SK-N-SH (cell line): ENCODE data around the gene PGAM2. TPM values are rescaled to one million over a fixed set of nuclear protein-coding genes. Genes with fewer than 3 reads are reported as not detected.

Source experiments
- CTCF ChIA-PET: fragments of 300-600, 350-600 bp; formaldehyde crosslinking; extraction: SDS; loops from one replicate; lab custom pipeline; 2021; lab: Yijun Ruan, JAX
- POLR2A ChIA-PET: fragments of 350-600 bp; sonication (Branson Sonifier 250); formaldehyde crosslinking; extraction: SDS; loops from one replicate; lab custom pipeline; 2020; ENCODE audit warnings: antibody characterized with exemption, inconsistent platforms; lab: Yijun Ruan, JAX
- DNase-seq: peaks from one replicate; pipeline ENCODE4 v3.0.0; 2012
- H2AFZ ChIP-seq: fragments of 200-600 bp; sonication (generic); 2 replicates; pipeline ENCODE4 v1.8.1; 2016; ENCODE audit warnings: antibody characterized with exemption, mild to moderate bottlenecking, low read depth
- H3F3A ChIP-seq: fragments of 200-600 bp; sonication (generic); replicated peaks from 2 replicates; pipeline ENCODE3; 2016; ENCODE audit warnings: antibody characterized with exemption, mild to moderate bottlenecking; ENCODE audit not compliant: insufficient read depth
- H3K27ac ChIP-seq, 2 experiments: fragments of 200-500 bp in 1 of 2; fragments of 200-600 bp in 1 of 2; sonication (Bioruptor generic) in 1 of 2; sonication (generic), shearing (Covaris generic) in 1 of 2; 2 replicates each; pipeline versions ENCODE4 v1.5.1 to v1.6.1; 2014 to 2016; ENCODE audit warnings: low read depth in 2 of 2, inconsistent platforms in 1 of 2, low read length in 1 of 2, mild to moderate bottlenecking in 1 of 2, mixed read lengths in 1 of 2
- H3K27me3 ChIP-seq: fragments of 200-600 bp; sonication (generic), shearing (Covaris generic); 2 replicates; pipeline ENCODE4 v1.6.1; 2016; ENCODE audit warnings: mixed run types; ENCODE audit not compliant: insufficient read depth
- H3K36me3 ChIP-seq, 2 experiments: fragments of 200-500 bp in 1 of 2; fragments of 200-600 bp in 1 of 2; sonication (Bioruptor generic) in 1 of 2; sonication (generic) in 1 of 2; replicated peaks in 1 of 2; 2 replicates each; pipeline versions ENCODE3 to v1.5.1; 2014 to 2016; ENCODE audit warnings: low read length in 1 of 2, mild to moderate bottlenecking in 1 of 2; ENCODE audit not compliant: insufficient read depth in 2 of 2, control insufficient read depth in 1 of 2
- H3K4me1 ChIP-seq, 2 experiments: fragments of 200-500 bp in 1 of 2; fragments of 200-600 bp in 1 of 2; sonication (Bioruptor generic) in 1 of 2; sonication (generic), shearing (Covaris generic) in 1 of 2; 2 replicates each; pipeline versions ENCODE4 v1.5.1 to v1.6.1; 2014 to 2016; ENCODE audit warnings: low read depth in 1 of 2, low read length in 1 of 2, mixed run types in 1 of 2; ENCODE audit not compliant: insufficient read depth in 2 of 2, control insufficient read depth in 1 of 2
- H3K4me2 ChIP-seq: fragments of 200-600 bp; sonication (generic), shearing (Covaris generic); 2 replicates; pipeline ENCODE4 v1.6.1; 2017; ENCODE audit warnings: mixed run types
- H3K4me3 ChIP-seq, 2 experiments: fragments of 200-500 bp in 1 of 2; fragments of 200-600 bp in 1 of 2; sonication (Bioruptor generic) in 1 of 2; sonication (generic), shearing (Covaris generic) in 1 of 2; 2 replicates each; pipeline versions ENCODE4 v1.5.1 to v1.8.1; 2014 to 2016; ENCODE audit warnings: low read depth in 2 of 2, inconsistent platforms in 1 of 2, low read length in 1 of 2, mild to moderate bottlenecking in 1 of 2, mixed read lengths in 1 of 2, moderate library complexity in 1 of 2
- H3K79me2 ChIP-seq: fragments of 200-600 bp; sonication (generic); 2 replicates; pipeline ENCODE4 v1.8.1; 2017; ENCODE audit warnings: mild to moderate bottlenecking; ENCODE audit not compliant: insufficient read depth
- H3K9ac ChIP-seq: fragments of 200-600 bp; sonication (generic); 2 replicates; pipeline ENCODE4 v1.6.1; 2017; ENCODE audit warnings: mixed run types
- H3K9me2 ChIP-seq: fragments of 200-600 bp; sonication (generic); 2 replicates; pipeline ENCODE4 v1.6.1; 2017; ENCODE audit warnings: mixed run types
- H3K9me3 ChIP-seq: fragments of 200-600 bp; sonication (generic); 2 replicates; pipeline ENCODE4 v1.6.1; 2017; ENCODE audit warnings: mixed run types, mild to moderate bottlenecking, moderate library complexity
- H4K20me1 ChIP-seq: fragments of 200-600 bp; sonication (generic); 2 replicates; pipeline ENCODE4 v1.6.1; 2017; ENCODE audit warnings: mild to moderate bottlenecking, mixed run types; ENCODE audit not compliant: insufficient read depth
- CHD2 ChIP-seq: fragments of 150-350 bp; IDR thresholded peaks from 2 replicates; pipeline ENCODE4 v1.6.1; 2018; ENCODE audit warnings: low read length; ENCODE audit not compliant: partially characterized antibody
- ELF1 ChIP-seq: IDR thresholded peaks from 2 replicates; pipeline ENCODE4 v1.4.0; 2012
- EP300 ChIP-seq, 2 experiments: IDR thresholded peaks; 2 replicates each; pipeline versions ENCODE4 v1.4.0 to v1.6.1; 2012; ENCODE audit warnings: borderline replicate concordance in 1 of 2, low read depth in 1 of 2, low read length in 1 of 2
- EZH2phosphoT487 ChIP-seq: fragments of 200-600 bp; sonication (generic); IDR thresholded peaks from 2 replicates; pipeline ENCODE4 v1.6.1; 2017; ENCODE audit warnings: low read depth, mixed run types, mild to moderate bottlenecking, antibody characterized with exemption, moderate library complexity, borderline replicate concordance
- FOSL2 ChIP-seq: IDR thresholded peaks from 2 replicates; pipeline ENCODE4 v1.4.0; 2012; ENCODE audit warnings: low read depth, mild to moderate bottlenecking, moderate library complexity, borderline replicate concordance
- FOXJ3 ChIP-seq: sonication (generic); formaldehyde crosslinking; IDR thresholded peaks from 2 replicates; pipeline ENCODE4 v1.5.1; 2020; ENCODE audit warnings: mild to moderate bottlenecking, missing genetic modification reagents
- FOXM1 ChIP-seq: IDR thresholded peaks from 2 replicates; pipeline ENCODE4 v1.4.0; 2012; ENCODE audit warnings: low read depth, mild to moderate bottlenecking
- GABPA ChIP-seq: IDR thresholded peaks from 2 replicates; pipeline ENCODE4 v1.4.0; 2012; ENCODE audit warnings: low read depth, mild to moderate bottlenecking
- JUND ChIP-seq: IDR thresholded peaks from 2 replicates; pipeline ENCODE4 v1.4.0; 2012
- NRF1 ChIP-seq: IDR thresholded peaks from 2 replicates; pipeline ENCODE4 v1.6.1; 2012; ENCODE audit warnings: low read depth, mild to moderate bottlenecking, low read length
- RXRA ChIP-seq: IDR thresholded peaks from 2 replicates; pipeline ENCODE4 v1.4.0; 2012; ENCODE audit warnings: low read depth, mild to moderate bottlenecking, borderline replicate concordance
- SMC3 ChIP-seq: IDR thresholded peaks from 2 replicates; pipeline ENCODE4 v1.6.1; 2012; ENCODE audit warnings: low read depth, low read length, improper control_type of control experiment
- TEAD4 ChIP-seq: IDR thresholded peaks from 2 replicates; pipeline ENCODE4 v1.4.0; 2012; ENCODE audit warnings: mild to moderate bottlenecking, borderline replicate concordance; ENCODE audit not compliant: insufficient read depth
- WGBS: methylation state at CpG from one replicate; pipeline ENCODE4 v1.1.6; 2017; ENCODE audit warnings: low lambda C conversion rate; 5-methylcytosine and 5-hydroxymethylcytosine counted together
- polyA plus RNA-seq, 3 experiments: library from polyadenylated mRNA; depleted of rRNA; stranded (reverse); fragments of >200 nt; gene quantifications; 2 replicates each; pipeline ENCODE4 v1.2.3, GENCODE V29; 2012
- TF ChIP-seq, protein P1 (sequence below): fragments of 150-350 bp; IDR thresholded peaks from 2 replicates; pipeline ENCODE4 v1.6.1; 2016; ENCODE audit warnings: mild to moderate bottlenecking, low read depth, low read length
- TF ChIP-seq, protein P2 (sequence below): IDR thresholded peaks from 2 replicates; pipeline ENCODE4 v1.4.0; 2012; ENCODE audit warnings: low read depth
- TF ChIP-seq, protein P3 (sequence below): IDR thresholded peaks from 2 replicates; pipeline ENCODE4 v1.6.1; 2012; ENCODE audit warnings: mild to moderate bottlenecking, low read depth, low read length, moderate library complexity

The PGAM2 gene
- polyA plus RNA-seq, 1 of the 3 experiments (the other 2 are of a cell fraction): 0.79 TPM

DNA sequence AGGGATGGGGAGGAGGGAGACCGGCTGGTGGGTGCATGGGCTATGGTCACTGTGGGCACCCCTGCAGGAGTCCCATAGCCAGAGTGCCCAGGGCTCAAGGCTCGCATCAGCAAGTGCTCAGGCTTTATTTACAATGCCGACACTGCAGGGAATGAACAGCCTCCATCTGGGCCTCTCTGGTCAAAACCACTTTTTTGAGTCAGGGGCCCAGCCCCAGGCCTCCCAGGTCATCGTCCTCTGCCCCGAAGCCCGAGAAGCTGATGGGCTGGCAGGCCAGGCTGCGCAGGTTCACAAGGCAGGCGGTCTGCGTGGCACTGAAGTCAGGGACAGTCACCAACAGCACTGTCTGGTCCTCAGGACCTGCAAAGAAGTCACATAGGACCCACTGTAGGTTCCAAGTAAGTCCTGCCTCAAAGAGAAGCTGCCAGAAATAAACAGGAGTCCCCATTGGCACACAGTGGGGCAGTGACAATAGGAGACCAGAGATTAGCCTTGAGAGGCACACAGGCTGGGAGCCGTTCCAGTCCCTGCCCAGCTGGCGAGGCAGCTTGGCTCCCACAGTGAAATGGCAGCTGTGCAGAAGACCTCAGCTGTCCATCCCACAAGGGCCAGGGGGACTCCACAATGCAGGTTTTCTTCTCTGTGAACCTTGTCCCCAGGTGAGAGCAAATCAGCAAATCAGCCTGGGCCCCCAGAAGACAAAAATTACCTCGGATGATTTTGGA, 49.4 kb upstream of the PGAM2 start (continued):
- TF ChIP-seq EP300 (IDR thresholded peaks at IDR 0.05; ENCODE audit: borderline replicate concordance in 1 of 2, low read depth in 1 of 2, low read length in 1 of 2) (no peak), TEAD4 (no peak), FOXJ3 (CRISPR knock-in tag) (no peak), ELF1 (no peak), EZH2phosphoT487 (no peak), JUND (no peak)
- TF ChIP-seq, protein P1, sequence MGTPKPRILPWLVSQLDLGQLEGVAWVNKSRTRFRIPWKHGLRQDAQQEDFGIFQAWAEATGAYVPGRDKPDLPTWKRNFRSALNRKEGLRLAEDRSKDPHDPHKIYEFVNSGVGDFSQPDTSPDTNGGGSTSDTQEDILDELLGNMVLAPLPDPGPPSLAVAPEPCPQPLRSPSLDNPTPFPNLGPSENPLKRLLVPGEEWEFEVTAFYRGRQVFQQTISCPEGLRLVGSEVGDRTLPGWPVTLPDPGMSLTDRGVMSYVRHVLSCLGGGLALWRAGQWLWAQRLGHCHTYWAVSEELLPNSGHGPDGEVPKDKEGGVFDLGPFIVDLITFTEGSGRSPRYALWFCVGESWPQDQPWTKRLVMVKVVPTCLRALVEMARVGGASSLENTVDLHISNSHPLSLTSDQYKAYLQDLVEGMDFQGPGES: no peak
- TF ChIP-seq, protein P2, sequence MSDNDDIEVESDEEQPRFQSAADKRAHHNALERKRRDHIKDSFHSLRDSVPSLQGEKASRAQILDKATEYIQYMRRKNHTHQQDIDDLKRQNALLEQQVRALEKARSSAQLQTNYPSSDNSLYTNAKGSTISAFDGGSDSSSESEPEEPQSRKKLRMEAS: no peak

DNA sequence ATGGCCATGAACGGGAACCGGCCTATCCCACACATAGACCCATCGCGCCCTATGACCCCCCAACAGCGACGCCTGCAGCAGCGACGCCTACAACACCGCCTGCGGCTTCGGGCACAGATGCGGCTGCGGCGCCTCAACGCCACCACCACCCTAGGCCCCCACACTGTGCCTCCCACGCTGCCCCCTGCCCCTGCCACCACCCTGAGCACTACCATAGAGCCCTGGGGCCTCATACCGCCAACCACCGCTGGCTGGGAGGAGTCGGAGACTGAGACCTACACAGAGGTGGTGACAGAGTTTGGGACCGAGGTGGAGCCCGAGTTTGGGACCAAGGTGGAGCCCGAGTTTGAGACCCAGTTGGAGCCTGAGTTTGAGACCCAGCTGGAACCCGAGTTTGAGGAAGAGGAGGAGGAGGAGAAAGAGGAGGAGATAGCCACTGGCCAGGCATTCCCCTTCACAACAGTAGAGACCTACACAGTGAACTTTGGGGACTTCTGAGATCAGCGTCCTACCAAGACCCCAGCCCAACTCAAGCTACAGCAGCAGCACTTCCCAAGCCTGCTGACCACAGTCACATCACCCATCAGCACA, 48.5 kb upstream of the PGAM2 start:
- Histone ChIP-seq H2AFZ (no peak overlapping the region), H3K27me3 (no peaks in the 10 kb centered on the region), H3K9ac (no peak overlapping the region), H3K9me3 (no peaks in the 10 kb centered on the region), H3F3A (peaks cover 26% of the 10 kb centered on the region), H3K79me2 (0 out of 2 replicates have a peak, but pooled peaks cover 3% of the 10 kb centered on the region), H3K4me2 (no peak overlapping the region), H3K4me3 (no peak overlapping the region), H3K4me1 (peaks cover 0 to 13% of the 10 kb centered on the region in 2 experiments; a peak in 1 of 4 replicates), H3K9me2 (no peaks in the 10 kb centered on the region), H3K27ac (no peak overlapping the region), H4K20me1 (peaks cover 12% of the 10 kb centered on the region; the same call in 1 of the 2 replicates), H3K36me3 (peaks cover 22 to 83% of the 10 kb centered on the region in 2 experiments)
- no peak for DNase-seq
- ChIA-PET CTCF (interaction anchor here (1.7 kb wide), 1 partner anchor 10 kb away, joined by 6 read pairs; the partner anchor contains the start of gene POLD2), POLR2A (interaction anchor here (3.0 kb wide), 1 partner anchor 9 kb away, joined by 18 read pairs; the partner anchor contains the start of gene POLD2)
- TF ChIP-seq JUND: no peak
- no peak for TF ChIP-seq FOSL2
- TF ChIP-seq, protein P1: no peak
- no peak for TF ChIP-seq SMC3
- TF ChIP-seq ELF1: no peak
- no peak for TF ChIP-seq FOXM1
- TF ChIP-seq, protein P3, sequence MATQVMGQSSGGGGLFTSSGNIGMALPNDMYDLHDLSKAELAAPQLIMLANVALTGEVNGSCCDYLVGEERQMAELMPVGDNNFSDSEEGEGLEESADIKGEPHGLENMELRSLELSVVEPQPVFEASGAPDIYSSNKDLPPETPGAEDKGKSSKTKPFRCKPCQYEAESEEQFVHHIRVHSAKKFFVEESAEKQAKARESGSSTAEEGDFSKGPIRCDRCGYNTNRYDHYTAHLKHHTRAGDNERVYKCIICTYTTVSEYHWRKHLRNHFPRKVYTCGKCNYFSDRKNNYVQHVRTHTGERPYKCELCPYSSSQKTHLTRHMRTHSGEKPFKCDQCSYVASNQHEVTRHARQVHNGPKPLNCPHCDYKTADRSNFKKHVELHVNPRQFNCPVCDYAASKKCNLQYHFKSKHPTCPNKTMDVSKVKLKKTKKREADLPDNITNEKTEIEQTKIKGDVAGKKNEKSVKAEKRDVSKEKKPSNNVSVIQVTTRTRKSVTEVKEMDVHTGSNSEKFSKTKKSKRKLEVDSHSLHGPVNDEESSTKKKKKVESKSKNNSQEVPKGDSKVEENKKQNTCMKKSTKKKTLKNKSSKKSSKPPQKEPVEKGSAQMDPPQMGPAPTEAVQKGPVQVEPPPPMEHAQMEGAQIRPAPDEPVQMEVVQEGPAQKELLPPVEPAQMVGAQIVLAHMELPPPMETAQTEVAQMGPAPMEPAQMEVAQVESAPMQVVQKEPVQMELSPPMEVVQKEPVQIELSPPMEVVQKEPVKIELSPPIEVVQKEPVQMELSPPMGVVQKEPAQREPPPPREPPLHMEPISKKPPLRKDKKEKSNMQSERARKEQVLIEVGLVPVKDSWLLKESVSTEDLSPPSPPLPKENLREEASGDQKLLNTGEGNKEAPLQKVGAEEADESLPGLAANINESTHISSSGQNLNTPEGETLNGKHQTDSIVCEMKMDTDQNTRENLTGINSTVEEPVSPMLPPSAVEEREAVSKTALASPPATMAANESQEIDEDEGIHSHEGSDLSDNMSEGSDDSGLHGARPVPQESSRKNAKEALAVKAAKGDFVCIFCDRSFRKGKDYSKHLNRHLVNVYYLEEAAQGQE: no peak
- TF ChIP-seq NRF1: no peak
- no peak for TF ChIP-seq RXRA
- no peak for TF ChIP-seq CHD2
- TF ChIP-seq GABPA: no peak
- 97% methylated on average over 22 of the region's 24 CpGs for WGBS
